ENCODE measurements around the gene MAP3K20. TPM values are rescaled to one million over a fixed set of nuclear protein-coding genes. Genes with fewer than 3 reads are reported as not detected.

Gene MAP3K20
- total and polyA plus RNA-seq, 2 of the 4 experiments (the other 2 are of a cell fraction), result 27.5 to 84.4 TPM

- in situ Hi-C loops (cut with MboI; ENCODE audit: low sequenced_read_pairs) (no loop called here), intact Hi-C loops (cut with micrococcal nuclease) (no loop called here), dilution Hi-C loops (cut with HindIII; ENCODE audit: low sequenced_read_pairs, unreplicated experiment) (no loop called here)
- DNase-seq, result no peak
- no peak overlapping the region for H3K4me3 ChIP-seq (ENCODE audit: insufficient read depth, low read depth, low read length)
- H3K27ac ChIP-seq (ENCODE audit: insufficient read depth, low read length), result no peak overlapping the region
- no peak overlapping the region for H2AK9ac ChIP-seq (replicated peaks; ENCODE audit: low read depth, low read length, poor library complexity)
- H2BK20ac ChIP-seq (ENCODE audit: low read depth, low read length), result no peak overlapping the region
- CTCF ChIA-PET, result no interaction called here
- peaks cover 39 to 62% of the 10 kb centered on the region in 2 experiments for H3K79me1 ChIP-seq (ENCODE audit: low read depth in 1 of 2, low read length in 2 of 2)
- peaks cover 2% of the 10 kb centered on the region; the same call in 1 of the 2 replicates for H3K4me1 ChIP-seq (ENCODE audit: control insufficient read depth, insufficient read depth, low read length)
- WGBS, 2 experiments (ENCODE audit: extremely low coverage in 2 of 2, insufficient read length in 1 of 2), result no CpG with 5 or more reads among the region's 2 CpGs
- no TSS peak for BruUV-seq (replicated peaks)
- no peak overlapping the region for H2AK5ac ChIP-seq (ENCODE audit: low read depth, low read length)
- TF ChIP-seq BHLHE40 (IDR thresholded peaks at IDR 0.05; ENCODE audit: low read depth, low read length), result no peak
- TF ChIP-seq NFE2L2 (IDR thresholded peaks at IDR 0.05; ENCODE audit: low read depth, low read length), result no peak
- no peak for TF ChIP-seq CEBPB (IDR thresholded peaks at IDR 0.05; ENCODE audit: low read depth, low read length)
- TF ChIP-seq USF2 (IDR thresholded peaks at IDR 0.05; ENCODE audit: low read depth, low read length), result no peak
- TF ChIP-seq MAZ (IDR thresholded peaks at IDR 0.05; ENCODE audit: borderline replicate concordance, low read depth, low read length), result no peak
- TF ChIP-seq CTCF (conservative IDR thresholded peaks at IDR 0.05; ENCODE audit: low read depth, low read length), result no peak
- no peak for TF ChIP-seq ELK1 (IDR thresholded peaks at IDR 0.05; ENCODE audit: borderline replicate concordance, low read depth, low read length)
- TF ChIP-seq FOS (IDR thresholded peaks at IDR 0.05; ENCODE audit: low read depth, low read length), result no peak
- no peak for TF ChIP-seq RAD21 (IDR thresholded peaks at IDR 0.05; ENCODE audit: low read length)
- TF ChIP-seq CHD1 (IDR thresholded peaks at IDR 0.05; ENCODE audit: low read depth, low read length), result no peak
- no peak for TF ChIP-seq RCOR1 (IDR thresholded peaks at IDR 0.05; ENCODE audit: insufficient replicate concordance, low read length)
- no peak for TF ChIP-seq RFX5 (IDR thresholded peaks at IDR 0.05; ENCODE audit: low read depth, low read length)
- no peak for TF ChIP-seq MAFK (IDR thresholded peaks at IDR 0.05; ENCODE audit: low read depth, low read length)
- TF ChIP-seq MXI1 (IDR thresholded peaks at IDR 0.05; ENCODE audit: borderline replicate concordance, low read depth, low read length), result no peak
- TF ChIP-seq SMC3 (IDR thresholded peaks at IDR 0.05; ENCODE audit: low read depth, low read length), result no peak
- no peak for TF ChIP-seq POLR2A (IDR thresholded peaks at IDR 0.05; ENCODE audit: low read depth, low read length)
- H3K23ac ChIP-seq (ENCODE audit: low read depth, low read length), result no peak overlapping the region
- no peak overlapping the region for H2BK120ac ChIP-seq (ENCODE audit: low read depth, low read length)
- H2BK5ac ChIP-seq (ENCODE audit: low read depth, low read length, poor library complexity, severe bottlenecking), result no peak overlapping the region
- H3K4ac ChIP-seq (ENCODE audit: low read depth, low read length), result no peak overlapping the region
- H2AFZ ChIP-seq (replicated peaks; ENCODE audit: low read length, poor library complexity), result no peak overlapping the region
- H4K8ac ChIP-seq (ENCODE audit: low read depth in 2 of 2, low read length in 2 of 2), result no peak overlapping the region
- H3K14ac ChIP-seq (replicated peaks; ENCODE audit: low read depth, low read length), result no peak overlapping the region
- POLR2A ChIA-PET (ENCODE audit: unreplicated experiment), result interaction anchor here (0.5 to 0.6 kb wide), 2 partner anchors 124 to 967 kb away, joined by 3 to 6 read pairs; no protein-coding TSS in a partner anchor
- H3K9me3 ChIP-seq (ENCODE audit: control insufficient read depth, insufficient read depth, low read length), result no peaks in the 10 kb centered on the region
- no peak overlapping the region for H3K4me2 ChIP-seq (ENCODE audit: low read depth, low read length)
- no peak overlapping the region for H4K91ac ChIP-seq (ENCODE audit: insufficient read depth, low read depth, low read length)
- peaks cover 6% of the 10 kb centered on the region for H3K36me3 ChIP-seq (ENCODE audit: control insufficient read depth, insufficient read depth, low read length)
- H3K27me3 ChIP-seq (ENCODE audit: control insufficient read depth, insufficient read depth, low read length), result no peaks in the 10 kb centered on the region
- H3K56ac ChIP-seq (ENCODE audit: extremely low read depth, insufficient read depth, low read length), result no peak overlapping the region
- H3K9me1 ChIP-seq (ENCODE audit: insufficient read depth, low read length), result peaks cover 8% of the 10 kb centered on the region; the same call in 1 of the 2 replicates
- H4K5ac ChIP-seq (ENCODE audit: low read depth, low read length), result no peak overlapping the region
- no peak for ATAC-seq (ENCODE audit: low read depth)
- H2BK15ac ChIP-seq (ENCODE audit: low read depth, low read length), result no peak overlapping the region
- no peak overlapping the region for H3K18ac ChIP-seq (ENCODE audit: low read depth, low read length)
- no peak overlapping the region for H3K9ac ChIP-seq (ENCODE audit: low read depth, low read length)
- H4K20me1 ChIP-seq (ENCODE audit: insufficient read depth, low read length), result 0 out of 2 replicates have a peak, but pooled peaks cover 4% of the 10 kb centered on the region
Observed at GRCh38 chr2:173099271-173099670, 23.6 kb downstream of the MAP3K20 start.
